CD1c-positive myeloid dendritic cell (primary cell): ENCODE data around the gene MISP3.

Source experiments
- DNase-seq: peaks from one replicate; pipeline ENCODE4 v3.0.0-alpha.2; 2016; ENCODE audit errors: extremely low spot score

Gene MISP3

DNA sequence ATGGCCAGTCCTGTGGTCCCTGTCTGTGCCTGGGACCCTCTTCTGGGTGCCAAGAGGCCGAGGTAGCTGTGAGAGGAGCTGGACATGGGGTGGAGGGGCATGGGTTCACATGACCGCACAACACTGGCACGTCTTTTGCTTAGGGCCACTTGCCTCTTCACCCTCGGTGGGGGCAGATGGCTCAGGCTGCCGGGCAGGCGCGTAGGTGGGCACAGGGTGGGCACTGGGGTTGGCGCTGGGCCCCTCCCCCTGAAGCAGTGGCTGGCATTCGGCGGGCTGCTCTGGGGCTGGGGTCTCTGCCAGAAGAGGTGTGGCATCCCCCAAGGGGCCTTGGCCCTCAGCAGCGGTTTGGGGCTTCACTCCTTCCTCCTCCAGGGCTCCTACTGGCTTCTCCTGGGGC lies 19.1 kb upstream of the MISP3 start:
- no peak for DNase-seq

DNA sequence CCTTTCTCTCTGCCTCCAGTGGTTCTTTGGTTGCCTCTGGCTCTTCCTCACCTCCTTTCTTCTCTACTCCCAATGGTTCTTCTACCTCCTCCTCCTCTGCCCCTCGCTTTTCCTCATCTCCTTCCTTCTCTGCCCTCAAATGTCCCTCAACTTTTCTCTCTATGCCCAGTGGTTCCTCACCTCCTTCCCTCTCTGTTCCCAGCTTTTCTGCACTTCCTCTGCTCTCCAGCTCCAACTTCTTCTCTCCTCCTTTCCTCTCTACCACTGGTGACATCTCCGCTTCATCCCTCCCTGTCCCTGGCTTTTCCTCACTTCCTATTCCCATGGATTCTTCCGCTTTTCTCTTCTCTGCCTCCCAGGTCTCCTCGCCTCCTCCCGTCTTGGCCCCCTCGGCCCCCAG lies 18.5 kb upstream of the MISP3 start:
- no peak for DNase-seq

DNA sequence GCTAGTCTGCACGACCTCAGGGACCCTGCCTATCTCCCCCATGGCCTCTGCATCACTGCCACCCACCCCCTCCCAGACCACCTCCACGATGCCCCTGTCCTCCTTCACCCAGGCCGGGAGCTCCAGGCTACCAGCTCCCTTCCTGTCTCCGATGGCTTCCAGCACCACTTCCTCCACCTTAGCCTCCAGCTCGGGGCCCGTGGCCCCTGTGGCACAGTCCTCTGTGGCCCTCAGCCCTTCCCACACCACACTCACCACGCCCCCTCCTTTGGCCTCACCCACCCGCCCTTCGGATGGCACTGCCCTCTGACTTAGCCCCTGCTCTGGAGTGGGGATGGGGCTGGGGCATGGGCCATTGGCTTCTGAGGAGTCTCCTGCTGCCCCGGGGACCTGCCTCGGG lies 17.9 kb upstream of the MISP3 start:
- DNase-seq = no peak

DNA sequence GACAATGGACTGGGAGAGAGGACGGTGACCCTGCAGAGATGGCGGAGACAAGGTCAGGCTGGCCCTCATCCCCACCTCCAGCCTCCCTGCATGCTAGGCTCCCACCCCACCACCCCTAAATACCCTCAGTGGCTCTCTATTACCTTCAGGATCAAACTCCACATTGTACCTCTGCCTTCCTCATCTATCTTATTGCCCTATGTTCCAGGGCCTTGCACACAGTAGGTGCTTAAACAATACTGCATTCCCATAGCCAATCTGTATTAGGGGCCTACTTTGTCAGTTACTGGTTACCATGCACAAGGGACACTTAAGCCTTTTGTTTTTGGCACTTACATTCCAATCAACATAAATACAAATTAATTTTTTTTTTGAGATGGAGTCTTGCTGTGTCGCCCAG lies 17.2 kb upstream of the MISP3 start:
- no peak for DNase-seq

DNA sequence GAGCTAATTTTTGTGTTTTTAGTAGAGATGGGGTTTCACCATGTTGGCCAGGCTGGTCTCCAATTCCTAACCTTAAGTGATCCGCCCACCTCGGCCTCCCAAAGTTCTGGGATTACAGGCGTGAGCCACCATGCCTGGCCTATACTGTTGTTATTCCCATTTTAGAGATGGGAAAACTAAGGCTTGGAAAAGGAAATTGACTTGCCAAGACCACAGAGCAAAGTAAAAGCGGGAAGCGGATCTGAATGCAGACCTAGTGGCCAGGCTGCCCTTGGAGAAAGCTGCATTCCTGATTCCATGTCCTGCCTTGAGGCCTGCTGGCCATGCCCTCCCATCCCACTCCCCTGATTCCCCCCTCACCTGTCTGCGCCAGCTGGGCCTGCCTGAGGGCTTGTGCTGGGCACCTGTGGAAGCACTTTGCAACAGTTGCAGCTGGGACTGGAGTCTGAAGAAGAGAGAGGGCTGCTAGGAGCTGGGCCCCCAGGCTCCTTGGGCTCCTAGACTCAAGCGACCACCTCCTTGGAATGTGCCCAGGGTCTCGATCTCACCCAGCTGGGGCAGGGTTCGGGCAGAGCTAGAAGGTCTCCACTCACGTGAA lies 16.4 kb upstream of the MISP3 start:
- DNase-seq = no peak

DNA sequence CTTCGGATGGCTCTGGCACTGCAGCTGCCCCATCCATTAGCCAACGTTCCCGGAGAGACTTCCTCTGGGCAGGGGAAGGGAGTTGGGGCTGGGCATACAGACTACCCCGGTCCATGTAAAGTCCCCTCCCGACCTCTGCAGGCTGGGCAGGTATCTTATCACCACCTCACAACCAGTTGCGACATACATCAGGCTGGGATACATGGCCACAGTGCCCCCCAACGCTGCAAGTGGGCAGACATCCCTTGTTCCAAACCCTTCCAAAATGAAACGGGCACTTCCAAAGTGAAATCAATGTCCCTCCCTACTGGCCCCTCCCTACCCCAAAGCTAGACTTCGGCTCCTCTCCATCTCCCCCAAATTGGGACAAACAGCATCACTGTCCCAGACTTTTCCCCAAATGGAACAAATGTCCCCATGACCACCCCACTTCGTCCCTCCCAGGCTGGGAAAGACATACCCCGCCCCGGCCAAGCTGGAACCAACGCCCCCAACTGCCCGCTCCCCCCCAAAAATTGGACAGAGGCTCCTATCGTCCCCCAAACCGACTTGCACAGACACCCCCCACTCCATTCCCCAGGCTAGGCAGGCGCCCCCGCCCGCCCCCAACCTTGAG lies 15.7 kb upstream of the MISP3 start:
- no peak for DNase-seq

DNA sequence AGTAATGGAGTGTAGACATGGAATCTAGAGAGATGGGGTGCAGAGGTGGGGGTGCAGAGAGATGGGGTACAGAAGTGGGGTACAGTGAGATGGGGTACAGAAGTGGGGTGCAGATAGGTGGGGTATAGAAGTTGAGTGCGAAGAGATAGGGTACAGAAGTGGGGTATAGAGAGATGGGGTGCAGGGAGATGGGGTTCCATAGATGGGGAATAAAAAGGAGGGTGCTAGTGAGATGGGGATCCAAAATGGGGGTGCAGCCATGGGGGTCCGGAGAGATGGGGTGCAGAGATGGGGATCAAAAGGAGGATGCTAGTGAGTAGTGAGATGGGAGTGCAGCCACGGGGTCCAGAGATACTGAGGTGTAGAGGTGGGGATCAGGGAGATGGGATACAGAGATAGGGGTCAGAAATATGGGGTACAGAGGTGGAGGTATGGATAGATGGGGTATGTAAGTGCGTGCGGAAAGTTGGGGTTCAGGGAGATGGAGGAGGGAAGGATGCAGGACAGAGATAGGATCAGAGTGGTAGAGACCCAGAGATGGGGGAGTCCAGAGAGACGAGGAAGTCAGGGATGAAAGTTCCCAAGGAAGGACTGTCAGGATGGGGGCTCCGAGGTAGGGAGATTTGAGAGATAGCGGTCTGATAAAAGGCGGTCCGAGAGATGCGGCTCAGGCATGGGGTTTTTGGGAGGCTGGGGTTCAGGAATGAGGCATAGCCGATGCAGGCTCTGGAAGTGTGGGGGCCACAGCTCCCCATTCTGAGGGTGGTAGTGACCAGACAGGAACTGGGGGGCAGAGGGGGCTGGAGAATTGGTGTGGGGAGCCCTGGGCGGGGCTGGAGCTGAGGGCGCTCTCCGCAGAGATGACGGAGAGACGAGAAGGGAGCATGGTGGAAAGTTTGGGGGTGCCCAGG lies 14.1 kb upstream of the MISP3 start:
- no peak for DNase-seq

DNA sequence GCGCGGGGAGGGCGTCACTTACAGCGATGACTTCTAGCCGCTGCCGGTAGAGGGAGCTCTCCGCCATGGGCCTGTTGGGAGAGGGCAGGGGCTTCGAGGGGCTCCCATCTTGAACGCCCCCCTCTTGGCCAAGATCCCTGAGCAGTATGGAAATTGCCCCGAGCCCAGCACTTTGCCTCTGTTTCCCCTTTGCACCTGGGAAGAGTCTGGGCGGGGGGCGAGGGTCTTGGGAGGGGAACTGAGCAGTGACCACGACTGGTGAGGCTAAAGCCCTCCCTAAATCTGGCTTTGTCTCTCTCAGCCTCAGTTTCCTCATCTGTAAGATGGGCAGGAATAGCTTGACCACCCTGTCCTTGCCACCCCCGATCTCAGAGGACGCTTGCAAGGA lies 13.5 kb upstream of the MISP3 start:
- peak; percentile 42 for DNase-seq

DNA sequence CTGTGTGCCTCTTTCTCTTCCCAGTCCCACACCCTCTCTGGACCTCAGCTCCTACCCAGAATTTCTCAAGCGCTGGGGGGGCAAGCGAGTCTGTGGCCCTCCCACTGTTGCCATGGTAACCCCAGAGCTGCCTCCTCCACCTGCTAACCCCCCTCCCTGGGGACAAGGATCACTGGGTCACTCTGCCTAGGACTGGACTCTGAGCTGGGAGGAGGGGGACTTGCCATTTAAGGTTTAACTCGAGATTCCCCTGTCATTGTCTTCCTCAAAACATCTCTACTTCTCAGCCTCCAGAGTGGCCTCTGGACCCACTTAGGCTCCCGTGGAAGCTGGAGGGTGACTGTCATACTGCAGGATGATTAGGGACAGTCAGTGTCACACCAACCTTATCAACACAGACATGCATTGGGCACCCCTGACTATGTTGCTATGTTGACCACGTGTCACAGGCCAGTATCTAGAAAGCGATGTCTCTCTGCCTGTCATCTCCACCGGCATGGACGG lies 12.9 kb upstream of the MISP3 start:
- DNase-seq = no peak

DNA sequence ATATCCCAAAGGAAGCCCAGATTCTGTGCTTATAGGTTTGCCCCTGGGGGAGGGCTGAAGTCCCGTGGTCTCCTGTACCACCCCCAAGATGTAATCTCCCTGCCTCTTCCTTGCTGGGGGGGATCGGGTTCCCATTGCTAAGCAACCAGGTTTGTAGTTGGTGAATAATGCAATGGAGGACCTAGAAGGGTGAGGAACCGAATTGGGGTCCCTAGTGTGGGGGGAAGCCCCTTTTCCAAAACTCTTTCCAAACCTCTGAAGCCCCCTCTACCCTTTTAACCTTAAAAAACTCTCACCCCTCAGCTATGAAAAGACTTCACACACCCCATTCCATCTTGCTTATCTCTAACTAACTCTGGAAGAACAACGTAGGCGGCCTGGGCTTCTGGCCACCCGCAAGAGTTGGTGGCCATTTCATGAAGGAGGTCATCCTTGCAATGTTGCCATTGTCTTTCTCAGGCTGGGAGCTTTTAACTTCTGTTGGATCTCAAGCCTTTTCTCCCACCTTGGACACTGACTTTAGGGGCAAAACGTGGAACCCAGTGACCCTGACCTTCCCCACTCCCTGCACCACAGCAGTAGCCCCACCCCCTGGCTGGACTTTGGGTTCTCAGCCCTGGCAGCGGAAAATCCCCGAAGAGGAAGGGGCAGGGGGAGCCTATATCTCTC lies 11.4 kb upstream of the MISP3 start:
- no peak for DNase-seq

DNA sequence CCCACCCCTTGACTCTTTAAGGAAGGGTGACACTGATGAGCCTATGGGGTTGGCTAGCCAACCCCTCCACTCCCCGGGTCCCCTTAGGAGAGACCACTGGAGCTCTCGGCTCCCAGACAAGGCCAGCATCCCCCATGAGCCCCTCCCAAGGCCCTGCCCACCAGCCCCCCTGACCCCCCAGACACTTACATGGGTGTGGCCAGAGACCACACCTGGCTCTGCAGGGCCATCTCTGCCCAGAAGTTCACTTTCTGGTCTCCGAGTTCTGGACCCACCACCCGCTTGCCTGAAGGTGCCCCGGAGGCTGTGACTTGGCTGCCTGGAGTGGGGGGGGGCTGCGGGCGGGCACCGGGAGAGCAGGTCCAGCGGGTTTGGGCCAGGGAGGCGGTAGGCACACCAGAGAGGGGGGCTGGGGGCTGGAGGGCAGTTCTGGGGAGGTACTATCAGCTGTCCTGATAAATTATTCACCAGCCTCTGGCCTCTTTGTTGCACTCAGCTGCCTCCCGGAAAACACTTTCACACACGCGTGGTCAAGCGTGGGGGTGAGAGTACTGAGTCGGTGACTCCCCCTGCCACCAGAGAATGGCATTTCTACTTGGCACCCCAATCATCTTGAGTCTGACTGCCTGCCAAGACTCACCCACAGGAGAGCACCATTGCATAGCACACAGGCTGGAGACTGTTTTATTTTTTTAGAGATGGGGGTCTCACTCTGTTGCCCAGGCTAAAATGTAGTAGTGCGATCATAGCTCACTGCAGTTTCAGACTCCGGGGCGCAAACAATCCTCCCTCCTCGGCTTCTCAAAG lies 10.6 kb upstream of the MISP3 start, which contains the start of gene PALM3:
TSS of gene PALM3 (minus strand) at position 326 of the 807 bp plus-strand sequence. CDS start at position 230, 96 bp downstream.
- DNase-seq = no peak

DNA sequence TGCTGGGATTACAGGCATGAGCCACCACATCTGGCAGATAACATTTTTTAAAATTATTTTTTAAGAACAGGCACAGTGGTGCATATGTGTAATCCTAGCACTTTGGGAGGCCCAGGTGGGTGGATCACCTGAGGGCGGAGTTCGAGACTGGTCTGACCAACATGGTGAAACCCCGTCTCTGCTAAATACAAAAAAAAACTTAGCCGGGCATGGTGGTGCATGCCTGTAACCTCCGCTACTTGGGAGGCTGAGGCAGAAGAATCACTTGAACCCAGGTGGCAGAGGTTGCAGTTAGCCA lies 10.1 kb upstream of the MISP3 start:
- no peak for DNase-seq

DNA sequence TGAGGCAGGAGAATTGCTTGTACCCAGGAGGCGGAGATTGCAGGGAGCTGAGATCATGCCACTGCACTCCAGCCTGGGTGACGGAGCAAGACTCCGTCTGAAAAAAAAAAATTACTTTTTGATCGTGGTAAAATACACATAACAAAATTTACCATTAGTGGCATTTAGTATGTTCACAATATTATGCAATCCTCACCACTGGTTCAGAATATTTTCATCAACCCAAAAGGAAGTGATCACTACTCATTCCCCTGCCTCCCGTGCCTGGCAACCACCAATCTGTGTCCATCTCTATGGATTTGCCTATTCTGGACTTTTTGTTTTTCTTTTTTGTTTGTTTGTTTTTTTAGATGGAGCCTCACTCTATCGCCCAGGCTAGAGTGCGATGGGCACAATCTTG lies 9.5 kb upstream of the MISP3 start:
- DNase-seq = peak; percentile 46

DNA sequence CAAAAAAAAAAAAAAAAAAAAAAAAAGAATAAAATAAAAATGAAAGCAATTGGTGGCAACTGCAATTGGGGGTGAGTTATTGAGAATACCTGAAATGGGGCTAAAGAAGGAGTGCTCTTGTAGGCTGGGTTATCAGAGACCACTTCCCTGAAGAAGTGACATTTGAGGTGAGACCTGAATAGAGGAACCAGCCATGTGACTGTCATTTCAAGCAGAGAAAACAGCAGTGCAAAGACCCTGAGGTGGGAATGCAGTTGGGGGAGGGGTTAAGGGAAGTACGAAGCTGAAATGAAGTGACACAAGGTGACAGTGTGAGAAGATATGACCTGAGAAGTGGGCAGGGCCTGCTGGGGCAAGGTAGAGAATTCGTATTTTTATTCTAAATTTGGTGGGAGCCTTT lies 6.5 kb upstream of the MISP3 start:
- no peak for DNase-seq

DNA sequence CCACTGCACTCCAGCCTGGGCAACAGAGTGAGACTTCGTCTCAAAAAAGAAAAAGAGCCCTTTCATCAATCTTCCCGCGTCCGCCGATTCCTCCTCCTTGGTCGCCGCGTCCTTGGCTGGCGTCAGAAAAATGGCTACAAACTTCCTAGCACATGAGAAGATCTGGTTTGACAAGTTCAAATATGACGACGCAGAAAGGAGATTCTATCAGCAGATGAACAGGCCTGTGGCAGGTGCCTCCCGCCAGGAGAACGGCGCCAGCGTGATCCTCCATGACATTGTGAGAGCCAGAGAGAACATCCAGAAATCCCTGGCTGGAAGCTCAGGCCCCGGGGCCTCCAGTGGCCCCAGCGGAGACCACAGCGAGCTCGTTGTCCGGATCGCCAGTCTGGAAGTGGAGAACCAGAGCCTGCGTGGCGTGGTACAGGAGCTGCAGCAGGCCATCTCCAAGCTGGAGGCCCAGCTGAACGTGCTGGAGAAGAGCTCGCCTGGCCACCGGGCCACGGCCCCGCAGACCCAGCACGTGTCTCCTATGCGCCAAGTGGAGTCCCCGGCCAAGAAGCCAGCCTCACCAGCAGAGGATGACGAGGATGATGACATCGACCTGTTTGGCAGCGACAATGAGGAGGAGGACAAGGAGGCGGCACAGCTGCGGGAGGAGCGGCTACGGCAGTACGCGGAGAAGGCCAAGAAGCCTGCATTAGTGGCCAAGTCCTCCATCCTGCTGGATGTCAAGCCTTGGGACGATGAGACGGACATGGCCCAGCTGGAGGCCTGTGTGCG lies 2.1 kb upstream of the MISP3 start:
- no peak for DNase-seq

DNA sequence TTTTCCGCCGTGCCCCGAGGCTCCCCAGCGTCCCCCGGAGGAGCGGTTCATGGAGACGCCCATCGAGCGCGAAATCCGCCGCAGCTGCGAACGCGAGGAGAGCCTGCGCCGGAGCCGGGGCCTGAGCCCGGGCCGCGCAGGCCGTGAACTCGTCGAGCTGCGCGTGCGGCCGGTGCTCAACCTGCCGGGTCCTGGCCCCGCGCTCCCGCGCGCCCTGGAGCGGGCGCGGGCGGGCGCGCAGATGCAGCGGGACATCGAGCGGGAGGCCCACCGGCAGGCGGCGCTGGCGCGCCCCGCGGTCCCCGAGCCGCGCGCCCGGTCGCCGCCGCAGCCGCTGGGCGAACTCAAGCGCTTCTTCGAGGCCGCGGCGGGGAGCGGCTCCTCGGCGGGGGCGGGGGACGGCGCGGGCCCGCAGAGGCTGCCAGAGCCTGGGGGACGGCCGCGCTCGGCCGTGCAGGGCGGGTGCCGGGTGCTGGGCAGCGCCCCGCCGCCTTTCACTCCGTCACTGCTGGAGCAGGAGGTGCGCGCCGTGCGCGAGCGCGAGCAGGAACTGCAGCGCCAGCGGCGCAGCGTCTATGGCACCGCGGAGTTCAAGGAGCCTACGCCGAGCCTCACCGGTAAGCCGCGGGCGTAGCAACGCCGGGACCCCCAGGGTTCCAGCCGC lies 807 bp downstream of the MISP3 start:
- DNase-seq = peak; percentile 88

DNA sequence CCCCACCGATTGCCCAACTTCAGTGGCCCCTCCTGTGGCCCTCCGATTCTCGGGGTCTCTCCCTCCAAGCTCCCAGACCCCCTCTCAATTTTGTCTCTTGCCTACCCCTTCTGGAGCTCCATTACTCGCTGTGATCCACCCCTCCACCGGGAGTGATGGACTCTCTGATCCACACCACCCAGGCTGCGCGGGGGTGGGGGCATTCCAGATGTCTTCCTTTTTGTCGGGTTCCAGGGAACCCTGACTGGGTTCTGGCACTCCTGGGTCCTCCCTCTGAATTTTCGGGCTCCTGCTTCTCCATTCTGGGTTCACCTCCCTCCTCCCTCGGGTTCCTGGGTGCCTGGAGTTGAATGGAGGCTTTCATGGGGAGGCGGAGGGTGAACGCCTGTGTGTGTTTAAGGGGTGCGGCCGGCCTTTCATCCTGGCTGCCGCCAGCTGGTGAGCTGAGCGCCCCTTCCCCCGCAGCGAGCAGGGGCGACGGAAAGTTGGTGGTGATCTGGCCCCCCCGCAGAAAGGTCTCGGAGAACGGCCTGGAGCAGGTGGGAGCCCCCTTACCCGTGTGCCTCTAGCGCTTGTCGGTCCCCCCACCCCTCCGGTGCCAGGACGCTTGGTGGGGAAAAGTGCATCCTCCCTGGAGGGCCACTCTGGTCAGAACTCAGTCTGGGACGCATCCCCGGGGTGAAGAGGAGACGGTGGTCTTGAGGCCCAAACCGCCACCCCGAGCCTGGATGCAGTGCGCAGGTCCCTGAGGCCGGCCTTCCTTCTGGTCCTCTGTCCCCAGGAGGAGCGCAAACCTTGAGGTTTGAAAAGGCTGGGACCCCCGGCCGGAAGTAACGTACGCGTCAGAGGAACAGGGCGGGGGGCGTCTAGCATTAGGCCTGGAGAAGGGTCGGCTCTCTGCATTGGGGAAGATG lies 1.6 kb downstream of the MISP3 start:
- peak; percentile 63 for DNase-seq

DNA sequence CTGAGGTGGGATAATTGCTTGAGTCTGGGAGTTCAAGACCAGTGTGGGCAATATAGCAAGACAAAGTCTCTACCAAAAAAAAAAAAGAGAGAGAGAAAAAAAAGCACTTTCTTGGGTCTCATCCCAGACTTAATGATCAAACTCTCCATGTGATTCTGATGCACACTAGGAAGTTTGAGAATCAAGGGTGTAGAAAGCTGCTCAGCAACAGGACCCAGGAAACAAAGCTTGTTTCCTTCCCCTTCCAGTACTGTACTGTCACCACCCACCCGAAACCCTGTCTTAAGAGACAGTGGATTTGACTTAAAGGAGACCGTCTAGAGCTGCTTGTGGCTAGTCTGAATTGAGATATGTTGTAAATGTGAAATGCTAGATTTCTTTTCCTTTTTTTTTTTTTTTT lies 5.8 kb downstream of the MISP3 start:
- DNase-seq = peak; percentile 76
